GM18909 (cell line): ENCODE measurements around the gene AHRR.
"Not testable (repeated sequence)": the region's sequence is repeated elsewhere in the genome, so short reads cannot be mapped to it uniquely, and the experiment has no call there.

Experiments
- ATAC-seq: cut with Tn5 transposase; IDR thresholded peaks from one replicate; pipeline ENCODE4 v1.9.1; 2021; ENCODE audit warnings: mild to moderate bottlenecking; ENCODE audit not compliant: unreplicated experiment, poor library complexity

The AHRR gene

GRCh38 chr5:405421-405820 is 83.9 kb downstream of the AHRR start:
- no peak for ATAC-seq

GRCh38 chr5:406041-406440 is 84.5 kb downstream of the AHRR start:
- ATAC-seq = no peak

- no peak for ATAC-seq
Measured at GRCh38 chr5:407051-407450, 85.5 kb downstream of the AHRR start.

- no peak for ATAC-seq
Measured at GRCh38 chr5:407801-408268, 86.3 kb downstream of the AHRR start.

- ATAC-seq = no peak
Measured at GRCh38 chr5:410911-411517, 89.5 kb downstream of the AHRR start.

- ATAC-seq = no peak
Measured at GRCh38 chr5:411728-412127, 90.2 kb downstream of the AHRR start.

GRCh38 chr5:414991-415927 is 93.7 kb downstream of the AHRR start:
- ATAC-seq = not testable (repeated sequence)

GRCh38 chr5:415928-416635 is 94.6 kb downstream of the AHRR start:
- ATAC-seq = no peak

GRCh38 chr5:416636-416960 is 95.1 kb downstream of the AHRR start:
- ATAC-seq = no peak

- ATAC-seq = no peak
Measured at GRCh38 chr5:417301-418161, 96.0 kb downstream of the AHRR start.

- ATAC-seq = no peak
Measured at GRCh38 chr5:418162-419121, 96.9 kb downstream of the AHRR start.

- no peak for ATAC-seq
Measured at GRCh38 chr5:419970-420369, 98.5 kb downstream of the AHRR start.

- ATAC-seq = no peak
Measured at GRCh38 chr5:420632-421286, 99.2 kb downstream of the AHRR start.

GRCh38 chr5:421287-421880 is 99.9 kb downstream of the AHRR start:
- ATAC-seq = no peak

GRCh38 chr5:421901-422300 is 100.4 kb downstream of the AHRR start:
- no peak for ATAC-seq

- ATAC-seq = no peak
Measured at GRCh38 chr5:422323-423232, 101.1 kb downstream of the AHRR start.

GRCh38 chr5:423233-423565 is 101.7 kb downstream of the AHRR start:
- ATAC-seq = no peak
